H1 (cell line): Measurements from ENCODE around the gene GSTM2. TPM values are rescaled to one million over a fixed set of nuclear protein-coding genes. Genes with fewer than 3 reads are reported as not detected.

Source experiments
- CTCF ChIA-PET: fragments of 300-600 bp; sonication (Branson Sonifier 250); formaldehyde crosslinking; loops from one replicate; lab custom pipeline; 2021; ENCODE audit not compliant: partially characterized antibody; lab: Charles Lee
- POLR2A ChIA-PET: fragments of 300-600 bp; sonication (Branson Sonifier 250); formaldehyde crosslinking; loops from one replicate; lab custom pipeline; 2021; ENCODE audit warnings: inconsistent platforms; ENCODE audit not compliant: partially characterized antibody; lab: Charles Lee
- DNase-seq, 2 experiments: peaks; one replicate each; pipeline versions ENCODE4 v3.0.0 to v3.0.0-alpha.2; 2010 to 2022; ENCODE audit warnings: low spot score in 2 of 2, low read depth in 1 of 2, mixed read lengths in 1 of 2
- FAIRE-seq: peaks from 2 replicates; lab custom pipeline; 2011; peaks lifted over from hg19 to GRCh38; lab: Jason Lieb, UNC
- H2AFZ ChIP-seq: 2 replicates; pipeline ENCODE4 v1.8.1; 2012; ENCODE audit warnings: low read length, inconsistent platforms
- H2AK5ac ChIP-seq: 2 replicates; pipeline ENCODE4 v1.6.1; 2013; ENCODE audit warnings: low read depth, low read length
- H2BK120ac ChIP-seq: replicated peaks from 2 replicates; pipeline ENCODE3; 2013; ENCODE audit warnings: low read depth, low read length, inconsistent platforms
- H2BK12ac ChIP-seq: 2 replicates; pipeline ENCODE4 v1.6.1; 2013; ENCODE audit warnings: low read depth, low read length
- H2BK15ac ChIP-seq: 2 replicates; pipeline ENCODE4 v1.6.1; 2013; ENCODE audit warnings: low read length
- H2BK20ac ChIP-seq: 2 replicates; pipeline ENCODE4 v1.6.1; 2013; ENCODE audit warnings: low read length
- H2BK5ac ChIP-seq: 2 replicates; pipeline ENCODE4 v1.6.1; 2013; ENCODE audit warnings: low read depth, low read length
- H3K14ac ChIP-seq: 2 replicates; pipeline ENCODE4 v1.6.1; 2013; ENCODE audit warnings: inconsistent platforms; ENCODE audit not compliant: insufficient read length
- H3K18ac ChIP-seq: 2 replicates; pipeline ENCODE4 v1.6.1; 2013; ENCODE audit warnings: low read length; ENCODE audit errors: extremely low read depth
- H3K23ac ChIP-seq: 2 replicates; pipeline ENCODE4 v1.6.1; 2013; ENCODE audit warnings: inconsistent platforms; ENCODE audit not compliant: insufficient read length
- H3K23me2 ChIP-seq: 2 replicates; pipeline ENCODE4 v1.6.1; 2013; ENCODE audit warnings: low read depth, low read length
- H3K27ac ChIP-seq: 2 replicates; pipeline ENCODE4 v1.6.1; 2011; ENCODE audit warnings: low read depth, low read length, inconsistent platforms
- H3K27me3 ChIP-seq, 4 experiments: replicated peaks in 1 of 4; 1 replicate in 1 of 4; 2 replicates in 3 of 4; pipeline versions ENCODE4 v1.6.1 to v1.8.1; 2011 to 2013; ENCODE audit warnings: low read length in 3 of 4, mild to moderate bottlenecking in 3 of 4, inconsistent platforms in 2 of 4, mixed read lengths in 2 of 4, moderate library complexity in 1 of 4; ENCODE audit not compliant: control insufficient read depth in 3 of 4, insufficient read depth in 3 of 4; ENCODE audit errors: extremely low read depth in 1 of 4
- H3K36me3 ChIP-seq, 4 experiments: 2 replicates each; pipeline versions ENCODE4 v1.6.1 to v1.8.1; 2011 to 2013; ENCODE audit warnings: mild to moderate bottlenecking in 4 of 4, low read length in 3 of 4, moderate library complexity in 2 of 4, control low read depth in 1 of 4, inconsistent platforms in 1 of 4; ENCODE audit not compliant: insufficient read depth in 4 of 4, control insufficient read depth in 2 of 4
- H3K4ac ChIP-seq: replicated peaks from 2 replicates; pipeline ENCODE3; 2013; ENCODE audit warnings: low read length, low read depth, mixed read lengths, inconsistent platforms; ENCODE audit not compliant: insufficient read length
- H3K4me1 ChIP-seq, 4 experiments: replicated peaks in 1 of 4; 1 replicate in 1 of 4; 2 replicates in 3 of 4; pipeline versions ENCODE4 v1.6.1 to v1.8.1; 2011 to 2013; ENCODE audit warnings: low read length in 3 of 4, inconsistent platforms in 2 of 4, mixed read lengths in 1 of 4; ENCODE audit not compliant: insufficient read depth in 4 of 4, control insufficient read depth in 3 of 4
- H3K4me2 ChIP-seq, 2 experiments: 2 replicates each; pipeline versions ENCODE4 v1.6.1 to v1.8.1; 2011 to 2013; ENCODE audit warnings: low read depth in 2 of 2, low read length in 2 of 2, control low read depth in 1 of 2, inconsistent platforms in 1 of 2, mild to moderate bottlenecking in 1 of 2; ENCODE audit not compliant: insufficient read depth in 1 of 2
- H3K4me3 ChIP-seq, 4 experiments: fragments of 200-600, 300-600 bp in 1 of 4; sonication (generic), shearing (Covaris generic), sonication (Bioruptor Twin) in 1 of 4; 2 replicates each; pipeline versions ENCODE4 v1.5.1 to v1.8.1; 2011 to 2016; ENCODE audit warnings: low read length in 4 of 4, low read depth in 3 of 4, control low read depth in 2 of 4, inconsistent platforms in 2 of 4, mild to moderate bottlenecking in 2 of 4, mixed read lengths in 1 of 4, moderate library complexity in 1 of 4; ENCODE audit not compliant: insufficient read depth in 2 of 4; ENCODE audit errors: extremely low read depth in 1 of 4
- H3K56ac ChIP-seq: replicated peaks from 2 replicates; pipeline ENCODE3; 2013; ENCODE audit warnings: low read depth, mild to moderate bottlenecking, mixed read lengths, low read length, inconsistent platforms; ENCODE audit not compliant: insufficient read length
- H3K79me1 ChIP-seq: 2 replicates; pipeline ENCODE4 v1.6.1; 2013; ENCODE audit warnings: low read depth, low read length, control low read depth
- H3K79me2 ChIP-seq, 2 experiments: 2 replicates each; pipeline versions ENCODE4 v1.6.1 to v1.8.1; 2012 to 2013; ENCODE audit warnings: low read length in 2 of 2, mild to moderate bottlenecking in 2 of 2, inconsistent platforms in 1 of 2; ENCODE audit not compliant: insufficient read depth in 2 of 2, control insufficient read depth in 1 of 2
- H3K9ac ChIP-seq, 4 experiments: replicated peaks in 1 of 4; 1 replicate in 1 of 4; 2 replicates in 3 of 4; pipeline versions ENCODE4 v1.6.1 to v1.8.1; 2011 to 2013; ENCODE audit warnings: low read depth in 3 of 4, low read length in 3 of 4, control low read depth in 2 of 4, mild to moderate bottlenecking in 2 of 4, moderate library complexity in 2 of 4, inconsistent platforms in 1 of 4; ENCODE audit errors: extremely low read depth in 1 of 4
- H3K9me3 ChIP-seq, 2 experiments: 2 replicates each; pipeline versions ENCODE4 v1.6.1 to v1.8.1; 2012 to 2013; ENCODE audit warnings: mild to moderate bottlenecking in 2 of 2, moderate library complexity in 2 of 2, control low read depth in 1 of 2, inconsistent platforms in 1 of 2, low read depth in 1 of 2, low read length in 1 of 2, mixed read lengths in 1 of 2; ENCODE audit not compliant: insufficient read depth in 2 of 2
- H4K20me1 ChIP-seq, 2 experiments: replicated peaks in 1 of 2; 2 replicates each; pipeline versions ENCODE3 to v1.8.1; 2011 to 2013; ENCODE audit warnings: inconsistent platforms in 2 of 2, low read length in 2 of 2, mild to moderate bottlenecking in 1 of 2; ENCODE audit not compliant: insufficient read depth in 2 of 2, control insufficient read depth in 1 of 2
- H4K5ac ChIP-seq: 2 replicates; pipeline ENCODE4 v1.6.1; 2013; ENCODE audit warnings: low read length, low read depth, mixed read lengths, inconsistent platforms; ENCODE audit not compliant: insufficient read length
- H4K8ac ChIP-seq: 2 replicates; pipeline ENCODE4 v1.8.0; 2013; ENCODE audit warnings: mild to moderate bottlenecking, moderate library complexity, low read length, inconsistent platforms; ENCODE audit not compliant: insufficient read depth; ENCODE audit errors: extremely low read depth
- H4K91ac ChIP-seq: replicated peaks from 2 replicates; pipeline ENCODE3; 2013; ENCODE audit warnings: low read length, mixed read lengths, inconsistent platforms; ENCODE audit not compliant: insufficient read length
- NRF1 ChIP-seq: IDR thresholded peaks from 2 replicates; pipeline ENCODE4 v1.6.1; 2011; ENCODE audit warnings: mild to moderate bottlenecking, low read depth, low read length, improper control_type of control experiment
- TAF7 ChIP-seq: optimal IDR thresholded peaks from 2 replicates; pipeline ENCODE3; 2011; ENCODE audit warnings: low read depth, mild to moderate bottlenecking, inconsistent platforms, low read length, moderate library complexity, borderline replicate concordance
- WGBS, 2 experiments: shearing (Covaris generic) in 1 of 2; methylation state at CpG; one replicate each; pipeline versions ENCODE4 v1.1.6 to v1.1.7; 2013 to 2015; ENCODE audit warnings: low lambda C conversion rate in 2 of 2, mixed read lengths in 2 of 2, inconsistent platforms in 1 of 2, low coverage in 1 of 2, missing lambda C conversion rate in 1 of 2; ENCODE audit not compliant: insufficient replicate concordance in 2 of 2, insufficient coverage in 1 of 2, insufficient read length in 1 of 2; ENCODE audit errors: extremely low coverage in 1 of 2, missing lambda C conversion rate in 1 of 2; 5-methylcytosine and 5-hydroxymethylcytosine counted together
- polyA plus RNA-seq, 7 experiments: library from polyadenylated mRNA; depleted of rRNA in 3 of 7; stranded (reverse) in 5 of 7; unstranded in 2 of 7; fragments of >200 nt in 5 of 7; fragments of 200-250 nt in 2 of 7; gene quantifications; 1 replicate in 5 of 7; 2 replicates in 1 of 7; 4 replicates in 1 of 7; pipeline versions ENCODE4 v1.2.1 to v1.2.3, GENCODE V29; 2011 to 2013; ENCODE audit warnings: missing spikeins in 2 of 7, mixed read lengths in 2 of 7
- total RNA-seq: library from RNA; stranded (reverse); fragmentation: NEBNext Ultra II Directional; extraction: Animal tissue kit (Norgen Biotek cat#: 25700); gene quantifications from 2 replicates; pipeline ENCODE4 v1.2.1, GENCODE V29; 2021

Gene GSTM2
- total and polyA plus RNA-seq, 2 of the 8 experiments (the other 6 are each of a cell fraction or from before 2014, with no cell fraction given) = 9.6 to 23.1 TPM

DNA sequence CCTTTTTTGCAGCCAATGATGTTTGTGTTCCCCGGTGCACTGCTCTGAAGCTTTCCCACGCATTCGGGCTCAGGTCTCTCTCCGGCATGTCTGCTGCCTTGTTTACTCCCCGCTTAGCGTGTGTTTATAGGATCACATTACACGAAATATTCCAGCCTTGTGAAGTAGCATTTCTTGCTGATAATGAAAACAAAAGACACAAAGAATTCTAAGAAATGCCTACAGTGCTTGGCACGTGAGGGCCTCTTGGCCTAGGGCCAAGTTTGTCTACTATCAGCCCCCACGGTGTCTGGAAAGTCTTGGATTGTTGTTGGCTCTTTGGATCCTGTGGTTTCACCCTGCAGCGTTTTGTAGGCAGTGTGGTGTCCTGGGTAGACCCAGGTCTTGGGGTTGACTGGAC, 23.2 kb upstream of the GSTM2 start:
- no peak overlapping the region for H3K18ac ChIP-seq
- H3K4ac ChIP-seq = no peak overlapping the region
- H3K9ac ChIP-seq = no peak overlapping the region
- no peak overlapping the region for H2BK120ac ChIP-seq
- CTCF ChIA-PET = interaction anchor here (0.6 to 10.7 kb wide), 8 partner anchors 9 to 148 kb away, joined by 3 to 293 read pairs (median 6); partner anchors contain the start of genes EPS8L3 and GSTM4
- no peak overlapping the region for H4K91ac ChIP-seq
- H4K20me1 ChIP-seq = no peaks in the 10 kb centered on the region
- H3K56ac ChIP-seq = no peak overlapping the region
- no peak overlapping the region for H2BK5ac ChIP-seq
- H3K27ac ChIP-seq = no peak overlapping the region
- H3K79me1 ChIP-seq = no peaks in the 10 kb centered on the region
- WGBS, 2 experiments = 89% methylated on average over 10 of the region's 10 CpGs; no CpG with 5 or more reads in 1 of the 2 experiments
- H3K4me2 ChIP-seq = no peak overlapping the region
- no peaks in the 10 kb centered on the region for H3K23me2 ChIP-seq
- H3K4me1 ChIP-seq = no peaks in the 10 kb centered on the region; a peak in 1 of 7 replicates
- DNase-seq (no peak), FAIRE-seq (no peak)
- no peak overlapping the region for H2BK12ac ChIP-seq
- H2AFZ ChIP-seq = no peak overlapping the region
- no peak overlapping the region for H3K14ac ChIP-seq
- H3K36me3 ChIP-seq = no peaks in the 10 kb centered on the region
- no peak overlapping the region for H2BK15ac ChIP-seq
- POLR2A ChIA-PET = interaction anchor here (1.0 kb wide), 1 partner anchor 8 kb away, joined by 4 read pairs; no protein-coding TSS in a partner anchor
- H3K9me3 ChIP-seq = no peaks in the 10 kb centered on the region
- no peak overlapping the region for H3K23ac ChIP-seq
- no peaks in the 10 kb centered on the region for H3K79me2 ChIP-seq
- no peaks in the 10 kb centered on the region; a peak in 2 of 7 replicates for H3K27me3 ChIP-seq
- no peak overlapping the region for H4K5ac ChIP-seq
- H2AK5ac ChIP-seq = no peak overlapping the region
- no peak overlapping the region for H3K4me3 ChIP-seq
- no peak overlapping the region for H4K8ac ChIP-seq
- H2BK20ac ChIP-seq = no peak overlapping the region
- no peak for TF ChIP-seq NRF1
- no peak for TF ChIP-seq TAF7
